ENCODE measurements around the gene COMTD1.
"Not testable (repeated sequence)": the region's sequence is repeated elsewhere in the genome, so short reads cannot be mapped to it uniquely, and the experiment has no call there.

Gene COMTD1

DNA sequence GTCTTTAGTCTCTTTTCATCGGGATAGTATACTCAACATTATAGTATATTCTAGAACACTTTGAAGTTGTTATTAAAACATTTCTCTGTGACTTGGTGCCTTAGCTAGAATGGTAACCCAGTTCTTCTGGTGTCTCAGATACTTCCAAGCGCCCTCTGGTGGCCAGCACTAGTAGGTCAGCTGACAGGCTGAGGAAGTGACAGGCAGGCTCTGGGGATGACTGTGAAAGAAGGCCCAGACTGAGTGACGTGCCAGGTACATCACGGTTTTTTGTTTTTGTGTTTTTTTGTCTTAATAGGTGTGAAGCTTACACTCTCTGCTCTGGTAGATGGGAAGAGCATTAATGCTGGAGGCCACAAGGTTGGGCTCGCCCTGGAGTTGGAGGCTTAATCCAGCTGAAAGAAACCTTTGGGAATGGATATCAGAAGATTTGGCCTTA lies 5.1 kb downstream of the COMTD1 start:
- peak; percentile 95 for TF ChIP-seq CTCF (conservative IDR thresholded peaks at IDR 0.05; ENCODE audit: low read depth, low read length)
- DNase-seq (ENCODE audit: low read depth): no peak
- no peak overlapping the region for H3K4me3 ChIP-seq (ENCODE audit: low read length)

DNA sequence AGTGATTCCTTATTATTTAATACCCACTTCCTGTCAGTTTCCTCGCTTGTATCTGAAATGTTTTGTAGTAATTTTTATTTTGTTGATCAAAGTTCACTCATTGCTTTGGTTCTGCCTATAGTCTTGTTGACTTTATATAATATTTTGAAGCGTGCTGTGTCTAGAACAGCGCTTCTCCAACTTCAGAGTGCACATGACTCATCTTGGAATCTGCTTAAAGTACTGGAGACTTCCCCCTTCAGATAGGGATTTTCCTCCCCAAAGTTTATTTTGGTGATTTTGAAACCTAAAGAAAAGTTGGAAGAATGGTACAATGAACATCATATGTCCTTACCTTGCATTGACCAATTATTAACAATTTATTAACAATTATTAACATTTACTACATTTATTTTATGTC lies 5.8 kb downstream of the COMTD1 start:
- no peak overlapping the region for H3K4me3 ChIP-seq (ENCODE audit: low read length)
- no peak for DNase-seq (ENCODE audit: low read depth)
- no peak for TF ChIP-seq CTCF (conservative IDR thresholded peaks at IDR 0.05; ENCODE audit: low read depth, low read length)

- TF ChIP-seq CTCF (conservative IDR thresholded peaks at IDR 0.05; ENCODE audit: low read depth, low read length): no peak
- no peak overlapping the region for H3K4me3 ChIP-seq (ENCODE audit: low read length)
- no peak for DNase-seq (ENCODE audit: low read depth)
These were observed 6.9 kb downstream of the COMTD1 start for GRCh38 chr10:75228834-75229233.

DNA sequence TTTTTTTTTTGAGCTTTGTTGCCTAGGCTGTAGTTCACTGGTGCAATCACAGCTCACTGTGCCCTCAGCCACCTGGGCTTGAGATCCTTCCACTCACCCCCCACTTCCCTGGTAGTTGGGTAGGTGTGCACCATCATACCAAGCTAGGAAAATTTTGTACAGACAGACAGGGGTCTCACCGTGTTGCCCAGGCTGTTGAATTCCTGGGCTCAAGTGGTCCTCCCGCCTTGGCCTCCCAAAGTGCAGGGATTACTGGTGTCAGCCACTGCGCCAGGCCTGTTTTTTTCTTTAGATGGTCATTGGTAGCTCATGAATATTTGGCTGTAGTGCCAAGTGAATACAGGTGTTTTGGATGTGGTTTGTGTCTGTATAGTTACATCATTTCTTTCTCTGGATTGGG lies 7.5 kb downstream of the COMTD1 start:
- H3K4me3 ChIP-seq (ENCODE audit: low read length): no peak overlapping the region
- TF ChIP-seq CTCF (conservative IDR thresholded peaks at IDR 0.05; ENCODE audit: low read depth, low read length): no peak
- DNase-seq (ENCODE audit: low read depth): no peak

DNA sequence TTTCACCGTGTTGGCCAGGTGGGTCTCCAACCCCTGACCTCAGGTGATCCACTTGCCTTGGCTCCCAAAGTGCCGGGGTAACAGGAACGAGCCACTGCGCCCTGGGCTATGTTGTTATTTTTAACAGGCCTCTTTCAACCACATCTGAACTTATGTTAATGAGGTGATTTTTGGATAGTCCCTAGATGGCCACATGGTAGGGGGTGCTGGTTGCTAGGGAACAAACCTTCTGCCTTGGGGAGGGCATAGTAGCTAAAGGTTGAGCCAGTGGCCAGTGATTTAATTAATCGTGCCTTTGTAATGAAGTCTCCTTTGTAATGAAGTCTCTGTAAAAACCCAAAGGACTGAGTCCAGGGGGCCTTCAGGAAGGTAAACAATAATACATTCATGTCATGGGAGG lies 9.1 kb downstream of the COMTD1 start:
- H3K4me3 ChIP-seq (ENCODE audit: low read length): no peak overlapping the region
- no peak for TF ChIP-seq CTCF (conservative IDR thresholded peaks at IDR 0.05; ENCODE audit: low read depth, low read length)
- no peak for DNase-seq (ENCODE audit: low read depth)

- H3K4me3 ChIP-seq (ENCODE audit: low read length): no peak overlapping the region
- TF ChIP-seq CTCF (conservative IDR thresholded peaks at IDR 0.05; ENCODE audit: low read depth, low read length): no peak
- no peak for DNase-seq (ENCODE audit: low read depth)
These were observed 9.7 kb downstream of the COMTD1 start for GRCh38 chr10:75226095-75226494.

- no peak for TF ChIP-seq CTCF (conservative IDR thresholded peaks at IDR 0.05; ENCODE audit: low read depth, low read length)
- no peak overlapping the region for H3K4me3 ChIP-seq (ENCODE audit: low read length)
- DNase-seq (ENCODE audit: low read depth): no peak
These were observed 12.2 kb downstream of the COMTD1 start for GRCh38 chr10:75223507-75223906.

DNA sequence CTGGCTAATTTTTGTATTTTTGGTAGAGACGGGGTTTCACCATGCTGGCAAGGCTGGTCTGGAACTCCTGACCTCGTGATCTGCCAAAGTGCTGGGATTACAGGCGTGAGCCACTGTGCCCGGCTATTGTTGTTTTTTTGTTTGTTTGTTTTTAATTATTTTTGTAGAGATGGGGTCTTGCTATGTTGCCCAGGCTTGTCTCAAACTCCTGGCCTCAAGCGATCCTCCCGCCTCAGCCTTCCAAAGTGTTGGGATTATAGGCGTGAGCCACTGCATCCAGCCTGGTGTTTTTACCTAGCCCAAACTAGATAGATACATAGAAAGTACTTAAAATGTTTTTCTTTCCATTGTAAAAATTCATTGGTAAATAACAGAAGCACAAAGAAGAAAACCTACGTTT lies 14.3 kb downstream of the COMTD1 start:
- H3K4me3 ChIP-seq (ENCODE audit: low read length): not testable (repeated sequence)

More for the DNA sequence above, 14.3 kb downstream of the COMTD1 start:
- not testable (repeated sequence) for DNase-seq (ENCODE audit: low read depth)

Measured in retinal pigment epithelial cell (primary cell).